Endodermal cell (in vitro differentiated cells): ENCODE measurements around the gene MAPK8. TPM values are rescaled to one million over a fixed set of nuclear protein-coding genes. Genes with fewer than 3 reads are reported as not detected.

Experiments
- DNase-seq: peaks from one replicate; pipeline ENCODE4 v3.0.0-alpha.2; 2017
- H3K27ac ChIP-seq: 2 replicates; pipeline ENCODE4 v1.5.1; 2013; ENCODE audit warnings: mild to moderate bottlenecking, low read depth, low read length, moderate library complexity
- H3K27me3 ChIP-seq: 2 replicates; pipeline ENCODE4 v1.6.1; 2013; ENCODE audit warnings: mild to moderate bottlenecking, low read length, moderate library complexity; ENCODE audit not compliant: insufficient read depth, control insufficient read depth, poor library complexity, severe bottlenecking
- H3K36me3 ChIP-seq: 2 replicates; pipeline ENCODE4 v1.7.0; 2013; ENCODE audit warnings: mild to moderate bottlenecking, low read length, moderate library complexity; ENCODE audit not compliant: control insufficient read depth, insufficient read depth
- H3K4me1 ChIP-seq: one replicate; pipeline ENCODE4 v1.7.0; 2013; ENCODE audit warnings: low read length; ENCODE audit not compliant: control insufficient read depth, insufficient read depth
- H3K4me3 ChIP-seq: 2 replicates; pipeline ENCODE4 v1.5.1; 2013; ENCODE audit warnings: mild to moderate bottlenecking, low read length, moderate library complexity
- H3K9ac ChIP-seq: 2 replicates; pipeline ENCODE4 v1.6.1; 2013; ENCODE audit warnings: mild to moderate bottlenecking, low read length, moderate library complexity; ENCODE audit not compliant: poor library complexity, severe bottlenecking; ENCODE audit errors: extremely low read depth
- H3K9me3 ChIP-seq: 2 replicates; pipeline ENCODE4 v1.6.1; 2013; ENCODE audit warnings: mild to moderate bottlenecking, low read length, moderate library complexity; ENCODE audit not compliant: control insufficient read depth
- H3K27ac Mint-ChIP-seq: 2 replicates; pipeline ENCODE4 v1.8.0; 2020; ENCODE audit warnings: mixed read lengths
- H3K27me3 Mint-ChIP-seq: 2 replicates; pipeline ENCODE4 v1.8.0; 2021; ENCODE audit warnings: mild to moderate bottlenecking, mixed read lengths; ENCODE audit not compliant: insufficient read depth
- H3K36me3 Mint-ChIP-seq: 2 replicates; pipeline ENCODE4 v1.8.0; 2020; ENCODE audit warnings: low read depth, mixed read lengths
- H3K4me1 Mint-ChIP-seq: 2 replicates; pipeline ENCODE4 v1.8.0; 2020; ENCODE audit warnings: mixed read lengths
- H3K4me3 Mint-ChIP-seq: 2 replicates; pipeline ENCODE4 v1.8.0; 2020; ENCODE audit warnings: mild to moderate bottlenecking, moderate library complexity, mixed read lengths
- H3K9me3 Mint-ChIP-seq: 2 replicates; pipeline ENCODE4 v1.8.0; 2020; ENCODE audit warnings: mild to moderate bottlenecking, mixed read lengths
- CTCF ChIP-seq: fragments of 200-600 bp; sonication (generic); conservative IDR thresholded peaks from 2 replicates; pipeline ENCODE4 v1.5.0; 2021; ENCODE audit warnings: antibody characterized with exemption, mild to moderate bottlenecking
- WGBS, 2 experiments: methylation state at CpG; one replicate each; pipeline versions ENCODE4 v1.1.5 to v1.1.7; 2013; ENCODE audit warnings: missing lambda C conversion rate in 2 of 2, mixed read lengths in 1 of 2; ENCODE audit not compliant: insufficient coverage in 1 of 2, insufficient read length in 1 of 2; 5-methylcytosine and 5-hydroxymethylcytosine counted together
- total RNA-seq, 2 donors: library from RNA; stranded (reverse); fragmentation: NEBNext Ultra II Directional in 1 of 2; extraction: Animal tissue kit (Norgen Biotek cat#: 25700) in 1 of 2; gene quantifications; 2 replicates in 1 of 2; 3 replicates in 1 of 2; pipeline ENCODE4 v1.2.1, GENCODE V29; 2021

Gene MAPK8
- total RNA-seq, 2 donors from 2014 or later, result 84.2 to 146 TPM

- WGBS, 2 experiments, result 74 to 85% methylated on average over 4 to 5 of the region's 5 CpGs
- no peak for DNase-seq
- no peak for TF ChIP-seq CTCF
- no peak overlapping the region for H3K27ac ChIP-seq
- H3K9ac ChIP-seq, result no peak overlapping the region
- H3K9me3 Mint-ChIP-seq, result peaks cover 2% of the 10 kb centered on the region
- peaks cover 4% of the 10 kb centered on the region for H3K36me3 Mint-ChIP-seq
- H3K9me3 ChIP-seq, result no peaks in the 10 kb centered on the region
- H3K4me3 Mint-ChIP-seq, result no peak overlapping the region
- H3K4me1 Mint-ChIP-seq, result peaks cover 21% of the 10 kb centered on the region
- H3K4me3 ChIP-seq, result no peak overlapping the region
- H3K36me3 ChIP-seq, result no peaks in the 10 kb centered on the region
- no peak overlapping the region for H3K27ac Mint-ChIP-seq
- H3K27me3 ChIP-seq, result no peaks in the 10 kb centered on the region
- peaks cover 1% of the 10 kb centered on the region for H3K4me1 ChIP-seq
- no peaks in the 10 kb centered on the region for H3K27me3 Mint-ChIP-seq
Measured at GRCh38 chr10:48358838-48359237, 52.4 kb downstream of the MAPK8 start.

- peaks cover 2% of the 10 kb centered on the region for H3K36me3 Mint-ChIP-seq
- DNase-seq, result no peak
- Histone ChIP-seq H3K27ac (no peak overlapping the region), H3K36me3 (no peaks in the 10 kb centered on the region), H3K27me3 (no peaks in the 10 kb centered on the region), H3K9me3 (no peaks in the 10 kb centered on the region), H3K4me3 (no peak overlapping the region), H3K4me1 (peaks cover 3% of the 10 kb centered on the region), H3K9ac (no peak overlapping the region)
- 92 to 95% methylated on average over 2 of the region's 2 CpGs for WGBS, 2 experiments
- H3K4me1 Mint-ChIP-seq, result peaks cover 34% of the 10 kb centered on the region
- H3K9me3 Mint-ChIP-seq, result no peaks in the 10 kb centered on the region
- H3K27me3 Mint-ChIP-seq, result no peaks in the 10 kb centered on the region
- no peak overlapping the region for H3K27ac Mint-ChIP-seq
- H3K4me3 Mint-ChIP-seq, result no peak overlapping the region
- TF ChIP-seq CTCF, result no peak
Measured at GRCh38 chr10:48361176-48361575, 54.7 kb downstream of the MAPK8 start.

DNA sequence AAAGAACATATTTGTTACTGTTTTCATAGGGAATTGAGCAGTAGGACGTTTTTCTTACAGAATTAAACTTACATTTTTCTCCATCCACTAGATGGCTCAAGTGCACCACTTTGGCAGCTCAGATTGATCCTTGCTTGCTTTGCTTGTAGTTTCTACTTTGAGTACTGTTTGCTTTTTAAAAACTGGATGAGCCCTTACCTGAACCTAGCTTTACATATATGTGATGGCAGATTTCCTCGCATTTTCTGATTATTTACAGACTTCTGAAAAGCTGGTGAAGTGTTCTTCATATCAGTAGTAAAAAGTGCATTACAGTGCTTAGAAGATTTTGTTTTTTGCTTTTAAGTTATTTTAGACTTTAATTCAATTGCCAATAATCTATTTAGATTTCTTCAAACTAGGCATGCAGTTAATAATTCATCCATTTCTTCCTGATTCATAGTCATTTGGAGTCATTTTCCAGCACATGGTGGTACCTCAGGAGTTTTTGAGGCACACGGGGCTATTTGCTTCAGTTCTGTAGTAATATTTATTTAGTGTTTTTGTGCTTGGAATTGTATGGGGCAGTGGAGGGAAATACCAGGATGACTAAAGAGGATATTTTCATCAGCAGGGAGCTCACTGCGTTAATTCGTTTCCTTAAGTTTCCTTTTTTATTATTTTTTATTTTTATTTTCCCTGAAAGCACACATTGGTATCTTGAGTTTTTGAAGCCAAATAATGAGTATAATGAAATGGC is 57.3 kb downstream of the MAPK8 start:
- no peak overlapping the region for H3K27ac Mint-ChIP-seq
- H3K27me3 ChIP-seq, result no peaks in the 10 kb centered on the region
- 35% methylated on average over 3 of the region's 5 CpGs; no CpG with 5 or more reads in 1 of the 2 experiments for WGBS, 2 experiments
- H3K4me1 ChIP-seq, result peaks cover 3% of the 10 kb centered on the region
- no peak overlapping the region for H3K9ac ChIP-seq
- no peaks in the 10 kb centered on the region for H3K27me3 Mint-ChIP-seq
- no peak overlapping the region for H3K4me3 Mint-ChIP-seq
- no peak overlapping the region for H3K4me3 ChIP-seq
- H3K27ac ChIP-seq, result no peak overlapping the region
- H3K36me3 Mint-ChIP-seq, result no peaks in the 10 kb centered on the region
- no peaks in the 10 kb centered on the region for H3K36me3 ChIP-seq
- no peaks in the 10 kb centered on the region for H3K9me3 Mint-ChIP-seq
- no peaks in the 10 kb centered on the region for H3K9me3 ChIP-seq
- peaks cover 38% of the 10 kb centered on the region for H3K4me1 Mint-ChIP-seq
- peak; percentile 87 for TF ChIP-seq CTCF
- peak; percentile 48 for DNase-seq
